Measurements from ENCODE around the gene RAET1E.
"Not testable (repeated sequence)": the region's sequence is repeated elsewhere in the genome, so short reads cannot be mapped to it uniquely, and the experiment has no call there.

RAET1E gene

DNA sequence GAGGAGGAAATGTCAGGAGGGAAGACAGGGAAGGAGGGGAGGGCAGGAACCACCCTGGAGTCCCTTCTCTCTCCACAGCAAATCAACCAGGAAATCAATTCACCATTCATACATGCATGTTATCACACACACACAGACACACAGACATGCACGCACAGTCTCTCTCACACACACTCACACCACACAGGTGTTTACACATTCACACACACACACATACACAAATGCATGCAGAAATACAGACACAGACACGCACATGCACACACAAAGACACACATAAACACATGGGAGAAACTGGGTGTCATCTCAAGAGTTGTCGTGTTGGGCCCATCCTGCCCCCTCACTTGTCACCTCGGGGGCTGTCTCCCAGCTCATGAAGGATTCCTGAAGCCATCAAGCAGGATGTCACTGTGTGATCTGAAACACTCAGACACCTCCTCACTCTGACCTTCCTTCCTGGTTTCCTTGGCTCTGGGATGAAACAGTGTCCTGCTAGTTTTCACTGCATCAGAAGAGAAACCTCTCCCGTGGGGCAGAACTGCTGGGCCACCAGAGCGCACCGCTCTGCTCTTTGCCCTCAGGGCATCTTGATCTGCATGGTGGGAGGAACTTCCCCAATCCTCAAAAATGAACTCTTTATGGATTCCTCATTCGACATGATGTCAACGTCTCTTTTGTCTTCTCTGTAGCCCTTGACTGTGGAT lies 15.8 kb upstream of the RAET1E start:
- H3K27ac ChIP-seq: no peak overlapping the region
- H3K36me3 ChIP-seq: no peaks in the 10 kb centered on the region
- no peaks in the 10 kb centered on the region for H3K4me1 ChIP-seq (ENCODE audit: control insufficient read depth in 1 of 2, insufficient read depth in 1 of 2, low read depth in 1 of 2, low read length in 1 of 2)
- H3K9me3 ChIP-seq: no peaks in the 10 kb centered on the region
- TF ChIP-seq, protein P1, sequence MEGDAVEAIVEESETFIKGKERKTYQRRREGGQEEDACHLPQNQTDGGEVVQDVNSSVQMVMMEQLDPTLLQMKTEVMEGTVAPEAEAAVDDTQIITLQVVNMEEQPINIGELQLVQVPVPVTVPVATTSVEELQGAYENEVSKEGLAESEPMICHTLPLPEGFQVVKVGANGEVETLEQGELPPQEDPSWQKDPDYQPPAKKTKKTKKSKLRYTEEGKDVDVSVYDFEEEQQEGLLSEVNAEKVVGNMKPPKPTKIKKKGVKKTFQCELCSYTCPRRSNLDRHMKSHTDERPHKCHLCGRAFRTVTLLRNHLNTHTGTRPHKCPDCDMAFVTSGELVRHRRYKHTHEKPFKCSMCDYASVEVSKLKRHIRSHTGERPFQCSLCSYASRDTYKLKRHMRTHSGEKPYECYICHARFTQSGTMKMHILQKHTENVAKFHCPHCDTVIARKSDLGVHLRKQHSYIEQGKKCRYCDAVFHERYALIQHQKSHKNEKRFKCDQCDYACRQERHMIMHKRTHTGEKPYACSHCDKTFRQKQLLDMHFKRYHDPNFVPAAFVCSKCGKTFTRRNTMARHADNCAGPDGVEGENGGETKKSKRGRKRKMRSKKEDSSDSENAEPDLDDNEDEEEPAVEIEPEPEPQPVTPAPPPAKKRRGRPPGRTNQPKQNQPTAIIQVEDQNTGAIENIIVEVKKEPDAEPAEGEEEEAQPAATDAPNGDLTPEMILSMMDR (IDR thresholded peaks at IDR 0.05): no peak
- peaks cover 40% of the 10 kb centered on the region for H3K27me3 ChIP-seq
- no peak overlapping the region for H3K4me3 ChIP-seq (ENCODE audit: low read depth in 1 of 2, low read length in 1 of 2)

GRCh38 chr6:149913085-149913484 lies 15.2 kb upstream of the RAET1E start:
- no peak overlapping the region for H3K27ac ChIP-seq
- H3K36me3 ChIP-seq: no peaks in the 10 kb centered on the region
- no peaks in the 10 kb centered on the region for H3K9me3 ChIP-seq
- TF ChIP-seq, protein P1 (IDR thresholded peaks at IDR 0.05): no peak
- peaks cover 34% of the 10 kb centered on the region for H3K27me3 ChIP-seq
- H3K4me3 ChIP-seq (ENCODE audit: low read depth in 1 of 2, low read length in 1 of 2): no peak overlapping the region
- no peaks in the 10 kb centered on the region for H3K4me1 ChIP-seq (ENCODE audit: control insufficient read depth in 1 of 2, insufficient read depth in 1 of 2, low read depth in 1 of 2, low read length in 1 of 2)

GRCh38 chr6:149912680-149913079 lies 14.8 kb upstream of the RAET1E start:
- H3K9me3 ChIP-seq; H3K36me3 ChIP-seq; H3K4me1 ChIP-seq (ENCODE audit: control insufficient read depth in 1 of 2, insufficient read depth in 1 of 2, low read depth in 1 of 2, low read length in 1 of 2); H3K27ac ChIP-seq; H3K4me3 ChIP-seq (ENCODE audit: low read depth in 1 of 2, low read length in 1 of 2): not testable (repeated sequence)
- peaks cover 31% of the 10 kb centered on the region for H3K27me3 ChIP-seq

- H3K36me3 ChIP-seq: no peaks in the 10 kb centered on the region
- TF ChIP-seq, protein P1 (IDR thresholded peaks at IDR 0.05): no peak
- no peaks in the 10 kb centered on the region for H3K4me1 ChIP-seq (ENCODE audit: control insufficient read depth in 1 of 2, insufficient read depth in 1 of 2, low read depth in 1 of 2, low read length in 1 of 2)
Observed at GRCh38 chr6:149910721-149911151, 12.8 kb upstream of the RAET1E start.

DNA sequence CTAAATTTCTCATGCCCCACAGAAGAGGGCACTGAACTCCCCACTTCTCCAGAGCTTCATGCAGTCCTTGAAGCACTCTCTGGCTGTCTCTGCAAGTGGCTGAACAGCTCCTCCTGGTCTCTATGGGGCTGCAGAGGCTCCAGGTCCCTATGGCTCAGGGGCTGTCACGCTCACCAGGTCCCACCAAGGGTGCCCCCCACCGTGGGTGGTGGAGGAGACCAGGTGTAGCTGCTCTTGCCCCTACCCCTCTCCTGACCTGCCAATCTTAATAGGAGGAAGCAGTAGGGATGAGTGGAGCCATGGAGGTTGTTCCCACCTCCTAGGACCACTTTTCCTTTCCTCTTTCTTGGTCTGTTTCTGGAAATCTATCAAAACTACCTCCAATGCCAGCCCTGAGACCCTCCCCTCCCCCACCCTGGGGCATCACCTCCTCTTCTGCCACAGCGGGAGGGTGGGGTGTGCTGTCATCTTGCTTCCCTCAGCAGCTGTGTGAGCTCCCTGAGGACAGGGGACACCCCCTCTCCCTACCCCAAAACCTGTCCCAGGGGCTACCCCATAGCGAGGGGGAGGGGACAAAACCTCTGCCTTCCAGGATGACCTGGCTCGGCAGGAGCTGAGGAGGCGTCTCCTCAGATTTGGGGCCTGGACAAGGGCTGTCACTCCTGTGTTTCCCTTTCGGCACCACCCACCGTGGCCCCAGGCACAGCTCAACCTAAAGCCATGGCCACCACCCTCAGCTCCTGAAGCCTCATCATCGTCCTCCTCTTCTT lies 12.0 kb upstream of the RAET1E start:
- TF ChIP-seq, protein P1 (IDR thresholded peaks at IDR 0.05): no peak

More at GRCh38 chr6:149910721-149911151, 12.8 kb upstream of the RAET1E start:
- Histone ChIP-seq H3K9me3 (no peaks in the 10 kb centered on the region), H3K4me3 (ENCODE audit: low read depth in 1 of 2, low read length in 1 of 2) (no peak overlapping the region), H3K27me3 (peaks cover 31% of the 10 kb centered on the region), H3K27ac (no peak overlapping the region)

GRCh38 chr6:149908480-149908879 lies 10.6 kb upstream of the RAET1E start:
- H3K27me3 ChIP-seq: peaks cover 29% of the 10 kb centered on the region
- not testable (repeated sequence) for H3K36me3 ChIP-seq; H3K4me1 ChIP-seq (ENCODE audit: control insufficient read depth in 1 of 2, insufficient read depth in 1 of 2, low read depth in 1 of 2, low read length in 1 of 2); H3K9me3 ChIP-seq; H3K27ac ChIP-seq; H3K4me3 ChIP-seq (ENCODE audit: low read depth in 1 of 2, low read length in 1 of 2)

More for the DNA sequence above, 12.0 kb upstream of the RAET1E start:
- Histone ChIP-seq H3K4me3 (ENCODE audit: low read depth in 1 of 2, low read length in 1 of 2) (no peak overlapping the region), H3K27me3 (peaks cover 31% of the 10 kb centered on the region), H3K9me3 (no peaks in the 10 kb centered on the region), H3K27ac (no peak overlapping the region), H3K36me3 (no peaks in the 10 kb centered on the region), H3K4me1 (ENCODE audit: control insufficient read depth in 1 of 2, insufficient read depth in 1 of 2, low read depth in 1 of 2, low read length in 1 of 2) (no peaks in the 10 kb centered on the region)
